HepG2 (cell line): ENCODE results near the gene MACROD2. TPM values are rescaled to one million over a fixed set of nuclear protein-coding genes. Genes with fewer than 3 reads are reported as not detected.

Source experiments
- ATAC-seq: fragments of 200-7000 bp; cut with Tn5 transposase; 3 replicates; pipeline ENCODE4 v1.9.1; 2020; ENCODE audit warnings: mild to moderate bottlenecking, moderate library complexity
- BruUV-seq: library from RNA; stranded (reverse); fragments of 400-500 nt; replicated peaks from 2 replicates; lab custom pipeline; 2021; lab: Mats Ljungman, UMichigan
- CTCF ChIA-PET: fragments of 300-600 bp; formaldehyde crosslinking; extraction: SDS; loops from one replicate; lab custom pipeline; 2021; ENCODE audit warnings: low total read pairs, inconsistent platforms, low intra/inter-chr PET ratio; lab: Yijun Ruan, JAX
- POLR2A ChIA-PET: fragments of 350-600 bp; sonication (Branson Sonifier 250); formaldehyde crosslinking; loops from one replicate; lab custom pipeline; 2020; ENCODE audit warnings: antibody characterized with exemption, inconsistent platforms; lab: Yijun Ruan, JAX
- DNase-seq: peaks from one replicate; pipeline ENCODE4 v3.0.0-alpha.2; 2015; ENCODE audit warnings: low spot score
- FAIRE-seq: peaks from 3 replicates; lab custom pipeline; 2011; peaks lifted over from hg19 to GRCh38; lab: Jason Lieb, UNC
- H2AFZ ChIP-seq: one replicate; pipeline ENCODE4 v1.6.1; 2011; ENCODE audit warnings: low read length, inconsistent platforms
- H3K27ac ChIP-seq: fragments of 300-600 bp; 3 replicates; pipeline ENCODE4 v1.8.0; 2011; ENCODE audit warnings: mixed run types, mild to moderate bottlenecking, mixed read lengths, low read length, inconsistent platforms; ENCODE audit not compliant: insufficient read depth; ENCODE audit errors: extremely low read length
- H3K27me3 ChIP-seq, 2 experiments: fragments of 200-600 bp in 1 of 2; 2 replicates in 1 of 2; 3 replicates in 1 of 2; pipeline versions ENCODE4 v1.6.0 to v1.8.0; 2011; ENCODE audit warnings: low read length in 2 of 2, mild to moderate bottlenecking in 2 of 2, moderate library complexity in 2 of 2, inconsistent platforms in 1 of 2; ENCODE audit not compliant: insufficient read depth in 2 of 2, control insufficient read depth in 1 of 2
- H3K36me3 ChIP-seq, 2 experiments: fragments of 200-600 bp in 1 of 2; replicated peaks in 1 of 2; 2 replicates in 1 of 2; 3 replicates in 1 of 2; pipeline versions ENCODE4 v1.5.1 to v1.8.0; 2011; ENCODE audit warnings: low read length in 2 of 2, inconsistent platforms in 1 of 2; ENCODE audit not compliant: insufficient read depth in 2 of 2, control insufficient read depth in 1 of 2
- H3K4me1 ChIP-seq: 2 replicates; pipeline ENCODE4 v1.5.1; 2012; ENCODE audit warnings: low read length, inconsistent platforms; ENCODE audit not compliant: insufficient read depth
- H3K4me2 ChIP-seq: 2 replicates; pipeline ENCODE4 v1.6.0; 2011; ENCODE audit warnings: low read depth, low read length, inconsistent platforms
- H3K4me3 ChIP-seq, 3 experiments: fragments of 200-600 bp in 1 of 3; sonication (generic), shearing (Covaris generic) in 1 of 3; replicated peaks in 1 of 3; 2 replicates each; pipeline ENCODE4 v1.5.1; 2011 to 2016; ENCODE audit warnings: low read length in 3 of 3, inconsistent platforms in 2 of 3, low read depth in 2 of 3, mild to moderate bottlenecking in 2 of 3, control low read depth in 1 of 3, mixed read lengths in 1 of 3; ENCODE audit not compliant: insufficient read depth in 1 of 3
- H3K79me2 ChIP-seq: one replicate; pipeline ENCODE4 v1.6.1; 2011; ENCODE audit warnings: low read length, inconsistent platforms; ENCODE audit not compliant: insufficient read depth
- H3K9ac ChIP-seq: 2 replicates; pipeline ENCODE4 v1.6.0; 2011; ENCODE audit warnings: mild to moderate bottlenecking, low read depth, low read length, inconsistent platforms; ENCODE audit not compliant: insufficient read depth
- H3K9me3 ChIP-seq: 2 replicates; pipeline ENCODE4 v1.5.1; 2012; ENCODE audit warnings: mild to moderate bottlenecking, low read length
- H4K20me1 ChIP-seq: 2 replicates; pipeline ENCODE4 v1.6.0; 2011; ENCODE audit warnings: inconsistent platforms, mild to moderate bottlenecking, low read length, moderate library complexity; ENCODE audit not compliant: insufficient read depth
- CBX5 ChIP-seq: sonication (generic); formaldehyde crosslinking; IDR thresholded peaks from 2 replicates; pipeline ENCODE4 v1.4.0; 2020; ENCODE audit warnings: missing genetic modification reagents, borderline replicate concordance
- CHD4 ChIP-seq: fragments of 200-600 bp; sonication (generic); IDR thresholded peaks from 2 replicates; pipeline ENCODE4 v1.7.0; 2017; ENCODE audit warnings: mild to moderate bottlenecking, low read length, borderline replicate concordance
- HNF4A ChIP-seq: sonication (generic); formaldehyde crosslinking; IDR thresholded peaks from 2 replicates; pipeline ENCODE4 v1.4.0; 2020; ENCODE audit warnings: missing genetic modification reagents
- NPAS2 ChIP-seq: sonication (generic); formaldehyde crosslinking; IDR thresholded peaks from 2 replicates; pipeline ENCODE4 v1.8.0; 2022; ENCODE audit warnings: mild to moderate bottlenecking, missing genetic modification reagents, borderline replicate concordance
- NRL ChIP-seq: sonication (generic); formaldehyde crosslinking; IDR thresholded peaks from 2 replicates; pipeline ENCODE4 v1.5.0; 2020; ENCODE audit warnings: missing genetic modification reagents, mild to moderate bottlenecking, moderate library complexity, borderline replicate concordance
- TGIF2 ChIP-seq: IDR thresholded peaks from 2 replicates; pipeline ENCODE4 v1.6.1; 2016; ENCODE audit warnings: control low read depth, missing compliant biosample characterization
- ZMYM2 ChIP-seq: sonication (generic); formaldehyde crosslinking; IDR thresholded peaks from 2 replicates; pipeline ENCODE4 v1.8.0; 2022; ENCODE audit warnings: mild to moderate bottlenecking, missing genetic modification reagents
- ZNF253 ChIP-seq: sonication (generic); formaldehyde crosslinking; IDR thresholded peaks from 2 replicates; pipeline ENCODE4 v1.8.0; 2022; ENCODE audit warnings: mild to moderate bottlenecking, missing genetic modification reagents, borderline replicate concordance
- ZNF34 ChIP-seq: sonication (generic); formaldehyde crosslinking; IDR thresholded peaks from 2 replicates; pipeline ENCODE4 v1.4.0; 2020; ENCODE audit warnings: mild to moderate bottlenecking, missing genetic modification reagents, borderline replicate concordance
- ZNF563 ChIP-seq: sonication (generic); formaldehyde crosslinking; IDR thresholded peaks from 2 replicates; pipeline ENCODE4 v1.8.0; 2022; ENCODE audit warnings: mild to moderate bottlenecking, moderate library complexity, missing genetic modification reagents
- WGBS: methylation state at CpG from one replicate; pipeline ENCODE4 v1.1.6; 2017; ENCODE audit warnings: low lambda C conversion rate; 5-methylcytosine and 5-hydroxymethylcytosine counted together
- in situ Hi-C: cut with HindIII; loops from 2 replicates; pipeline ENCODE4 v1.10.0; 2017; ENCODE audit warnings: low pct_unique_long_range_greater_than_20kb; ENCODE audit not compliant: extremely low pct_ligation_motif_present
- intact Hi-C: fragments of 100-400 bp; cut with micrococcal nuclease; formaldehyde crosslinking; loops from one replicate; pipeline ENCODE4 v1.10.0; 2022; ENCODE audit not compliant: unreplicated experiment
- polyA plus RNA-seq, 8 experiments: library from polyadenylated mRNA; depleted of rRNA in 3 of 8; stranded (reverse) in 7 of 8; unstranded in 1 of 8; fragments of >200 nt; fragmentation: Illumina TruSeq in 4 of 8; extraction: Trizol in 4 of 8; gene quantifications; 2 replicates each; pipeline versions ENCODE4 v1.2.1 to v1.2.3, GENCODE V29; 2011 to 2016; ENCODE audit warnings: low read depth in 4 of 8, missing spikeins in 1 of 8, mixed read lengths in 1 of 8; ENCODE audit not compliant: insufficient read depth in 1 of 8
- total RNA-seq, 5 experiments: library from RNA; depleted of rRNA; stranded (reverse); fragments of >200 nt; fragmentation: Illumina TruSeq; extraction: Trizol; gene quantifications; 2 replicates each; pipeline ENCODE4 v1.2.3, GENCODE V29; 2016; ENCODE audit warnings: low read depth in 1 of 5
- TF ChIP-seq, protein P1 (sequence below): IDR thresholded peaks from 2 replicates; pipeline ENCODE4 v1.6.1; 2012; ENCODE audit warnings: inconsistent platforms
- TF ChIP-seq, protein P2 (sequence below): sonication (generic); formaldehyde crosslinking; IDR thresholded peaks from 2 replicates; pipeline ENCODE4 v1.5.0; 2020; ENCODE audit warnings: mild to moderate bottlenecking, missing genetic modification reagents, borderline replicate concordance
- TF ChIP-seq, protein P3 (sequence below): sonication (generic); formaldehyde crosslinking; IDR thresholded peaks from 2 replicates; pipeline ENCODE4 v1.4.0; 2020; ENCODE audit warnings: missing genetic modification reagents

MACROD2 gene
- total and polyA plus RNA-seq, 2 of the 13 experiments (the other 11 are each of a cell fraction or from before 2014, with no cell fraction given), result 0.13 to 0.51 TPM

DNA sequence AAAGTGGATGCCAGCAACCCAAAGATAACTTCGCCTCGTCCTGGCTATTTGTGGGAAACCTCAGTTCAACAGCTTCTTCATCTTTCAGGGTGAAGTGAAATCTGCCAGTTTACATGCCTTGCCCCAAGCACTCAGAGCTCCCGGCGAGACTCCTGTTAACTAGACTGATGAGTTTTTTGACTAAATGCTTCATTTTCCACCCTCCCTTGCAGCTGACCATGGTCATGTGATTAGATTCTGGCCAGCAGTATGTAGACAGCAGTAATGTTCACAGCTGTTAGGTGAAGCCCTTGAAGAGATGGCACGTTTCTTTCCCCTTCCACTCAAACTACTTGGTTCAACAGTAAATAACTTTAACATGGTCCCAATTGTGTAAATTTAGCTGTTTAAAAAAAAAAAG is 1060.9 kb downstream of the MACROD2 start:
- peak overlapping the region; percentile 10 for H2AFZ ChIP-seq
- no peak overlapping the region for H3K4me3 ChIP-seq
- H3K9me3 ChIP-seq, result 0 out of 2 replicates have a peak, but pooled peaks cover 2% of the 10 kb centered on the region
- no peaks in the 10 kb centered on the region for H3K79me2 ChIP-seq
- no peak for ATAC-seq
- no peak for TF ChIP-seq CHD4
- TF ChIP-seq, all 625 proteins: peak for 0
- Histone ChIP-seq H3K9ac (no peak overlapping the region), H3K4me2 (no peak overlapping the region), H3K4me1 (peaks cover 20% of the 10 kb centered on the region), H3K36me3 (no peaks in the 10 kb centered on the region), H4K20me1 (no peaks in the 10 kb centered on the region), H3K27ac (no peak overlapping the region), H3K27me3 (no peaks in the 10 kb centered on the region)
- 96% methylated on average over 5 of the region's 5 CpGs for WGBS
- intact Hi-C loops, result no loop called here
- ChIA-PET CTCF (no interaction called here), POLR2A (no interaction called here)
- BruUV-seq, result no TSS peak
- in situ Hi-C loops, result no loop called here
- DNase-seq (no peak), FAIRE-seq (no peak)

DNA sequence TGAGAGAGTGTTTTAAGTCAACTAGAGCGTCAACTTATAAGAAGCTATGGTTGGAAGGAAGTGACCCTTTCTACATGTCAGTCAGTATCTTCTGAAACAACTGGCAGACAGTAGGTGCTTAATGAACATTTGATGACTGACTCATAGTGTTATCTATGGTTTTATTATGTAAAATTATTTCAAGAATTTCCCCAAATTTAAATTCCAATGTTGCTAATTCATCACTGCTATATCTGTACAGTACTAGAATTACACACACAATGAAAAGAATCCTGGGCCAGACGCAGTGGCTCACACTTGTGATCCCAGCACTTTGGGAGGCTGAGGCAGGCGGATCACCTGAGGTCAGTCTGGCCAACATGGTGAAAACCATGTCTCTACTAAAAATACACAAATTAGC is 1063.5 kb downstream of the MACROD2 start:
- CTCF ChIA-PET, result no interaction called here
- H3K36me3 ChIP-seq, result no peaks in the 10 kb centered on the region
- H3K4me3 ChIP-seq, result no peak overlapping the region
- no peaks in the 10 kb centered on the region for H3K27me3 ChIP-seq
- 93% methylated on average over 3 of the region's 3 CpGs for WGBS
- no peaks in the 10 kb centered on the region for H3K79me2 ChIP-seq
- no peaks in the 10 kb centered on the region for H3K9me3 ChIP-seq
- intact Hi-C loops, result no loop called here
- H3K4me1 ChIP-seq, result peaks cover 44% of the 10 kb centered on the region
- H3K27ac ChIP-seq, result no peak overlapping the region
- H2AFZ ChIP-seq, result no peak overlapping the region
- BruUV-seq, result no TSS peak
- no peak for FAIRE-seq
- no peak overlapping the region for H3K4me2 ChIP-seq
- in situ Hi-C loops, result no loop called here
- no peak for DNase-seq
- ATAC-seq, result no peak
- POLR2A ChIA-PET, result interaction anchor here (5.2 kb wide), 1 partner anchor 74 kb away, joined by 59 read pairs; no protein-coding TSS in a partner anchor
- no peaks in the 10 kb centered on the region for H4K20me1 ChIP-seq
- H3K9ac ChIP-seq, result no peak overlapping the region
- TF ChIP-seq ZMYM2 (CRISPR knock-in tag), result no peak
- no peak for TF ChIP-seq ZNF34 (CRISPR knock-in tag)
- TF ChIP-seq NRL (CRISPR knock-in tag), result no peak
- no peak for TF ChIP-seq ZNF253
- no peak for TF ChIP-seq HNF4A
- TF ChIP-seq CBX5, result no peak
- TF ChIP-seq NPAS2 (CRISPR knock-in tag), result no peak
- TF ChIP-seq, protein P1, sequence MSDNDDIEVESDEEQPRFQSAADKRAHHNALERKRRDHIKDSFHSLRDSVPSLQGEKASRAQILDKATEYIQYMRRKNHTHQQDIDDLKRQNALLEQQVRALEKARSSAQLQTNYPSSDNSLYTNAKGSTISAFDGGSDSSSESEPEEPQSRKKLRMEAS, result no peak
- TF ChIP-seq, protein P2, sequence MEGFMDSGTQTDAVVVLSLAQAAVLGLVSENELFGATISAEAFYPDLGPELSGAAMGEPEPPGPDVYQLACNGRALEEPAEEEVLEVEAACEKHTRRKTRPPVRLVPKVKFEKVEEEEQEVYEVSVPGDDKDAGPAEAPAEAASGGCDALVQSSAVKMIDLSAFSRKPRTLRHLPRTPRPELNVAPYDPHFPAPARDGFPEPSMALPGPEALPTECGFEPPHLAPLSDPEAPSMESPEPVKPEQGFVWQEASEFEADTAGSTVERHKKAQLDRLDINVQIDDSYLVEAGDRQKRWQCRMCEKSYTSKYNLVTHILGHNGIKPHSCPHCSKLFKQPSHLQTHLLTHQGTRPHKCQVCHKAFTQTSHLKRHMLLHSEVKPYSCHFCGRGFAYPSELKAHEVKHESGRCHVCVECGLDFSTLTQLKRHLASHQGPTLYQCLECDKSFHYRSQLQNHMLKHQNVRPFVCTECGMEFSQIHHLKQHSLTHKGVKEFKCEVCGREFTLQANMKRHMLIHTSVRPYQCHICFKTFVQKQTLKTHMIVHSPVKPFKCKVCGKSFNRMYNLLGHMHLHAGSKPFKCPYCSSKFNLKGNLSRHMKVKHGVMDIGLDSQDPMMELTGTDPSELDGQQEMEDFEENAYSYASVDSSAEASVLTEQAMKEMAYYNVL (CRISPR knock-in tag), result no peak
- TF ChIP-seq, protein P3, sequence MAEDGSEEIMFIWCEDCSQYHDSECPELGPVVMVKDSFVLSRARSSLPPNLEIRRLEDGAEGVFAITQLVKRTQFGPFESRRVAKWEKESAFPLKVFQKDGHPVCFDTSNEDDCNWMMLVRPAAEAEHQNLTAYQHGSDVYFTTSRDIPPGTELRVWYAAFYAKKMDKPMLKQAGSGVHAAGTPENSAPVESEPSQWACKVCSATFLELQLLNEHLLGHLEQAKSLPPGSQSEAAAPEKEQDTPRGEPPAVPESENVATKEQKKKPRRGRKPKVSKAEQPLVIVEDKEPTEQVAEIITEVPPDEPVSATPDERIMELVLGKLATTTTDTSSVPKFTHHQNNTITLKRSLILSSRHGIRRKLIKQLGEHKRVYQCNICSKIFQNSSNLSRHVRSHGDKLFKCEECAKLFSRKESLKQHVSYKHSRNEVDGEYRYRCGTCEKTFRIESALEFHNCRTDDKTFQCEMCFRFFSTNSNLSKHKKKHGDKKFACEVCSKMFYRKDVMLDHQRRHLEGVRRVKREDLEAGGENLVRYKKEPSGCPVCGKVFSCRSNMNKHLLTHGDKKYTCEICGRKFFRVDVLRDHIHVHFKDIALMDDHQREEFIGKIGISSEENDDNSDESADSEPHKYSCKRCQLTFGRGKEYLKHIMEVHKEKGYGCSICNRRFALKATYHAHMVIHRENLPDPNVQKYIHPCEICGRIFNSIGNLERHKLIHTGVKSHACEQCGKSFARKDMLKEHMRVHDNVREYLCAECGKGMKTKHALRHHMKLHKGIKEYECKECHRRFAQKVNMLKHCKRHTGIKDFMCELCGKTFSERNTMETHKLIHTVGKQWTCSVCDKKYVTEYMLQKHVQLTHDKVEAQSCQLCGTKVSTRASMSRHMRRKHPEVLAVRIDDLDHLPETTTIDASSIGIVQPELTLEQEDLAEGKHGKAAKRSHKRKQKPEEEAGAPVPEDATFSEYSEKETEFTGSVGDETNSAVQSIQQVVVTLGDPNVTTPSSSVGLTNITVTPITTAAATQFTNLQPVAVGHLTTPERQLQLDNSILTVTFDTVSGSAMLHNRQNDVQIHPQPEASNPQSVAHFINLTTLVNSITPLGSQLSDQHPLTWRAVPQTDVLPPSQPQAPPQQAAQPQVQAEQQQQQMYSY, result no peak
- no peak for TF ChIP-seq TGIF2
- TF ChIP-seq ZNF563, result no peak
